ENCODE measurements around the gene DACT1. TPM values are rescaled to one million over a fixed set of nuclear protein-coding genes. Genes with fewer than 3 reads are reported as not detected.

Gene DACT1
- total RNA-seq, 1 experiment from 2014 or later, result 4.4 TPM

DNA sequence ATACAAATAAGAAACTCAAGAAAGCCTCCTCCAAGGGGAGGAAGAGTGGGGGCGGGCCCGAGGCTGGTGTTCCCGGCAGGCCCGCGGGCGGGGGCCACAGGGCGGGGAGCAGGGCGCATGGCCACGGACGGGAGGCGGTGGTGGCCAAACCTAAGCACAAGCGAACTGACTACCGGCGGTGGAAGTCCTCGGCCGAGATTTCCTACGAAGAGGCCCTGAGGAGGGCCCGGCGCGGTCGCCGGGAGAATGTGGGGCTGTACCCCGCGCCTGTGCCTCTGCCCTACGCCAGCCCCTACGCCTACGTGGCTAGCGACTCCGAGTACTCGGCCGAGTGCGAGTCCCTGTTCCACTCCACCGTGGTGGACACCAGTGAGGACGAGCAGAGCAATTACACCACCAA, 8.7 kb downstream of the DACT1 start:
- WGBS (ENCODE audit: extremely low coverage, insufficient read length, low lambda C conversion rate), result no CpG with 5 or more reads among the region's 34 CpGs
- no peaks in the 10 kb centered on the region for H3K79me1 ChIP-seq (ENCODE audit: insufficient read depth, low read depth, low read length, poor library complexity, severe bottlenecking)
- H3K27ac Mint-ChIP-seq, result no peak overlapping the region
- H2BK12ac ChIP-seq (ENCODE audit: insufficient read length, low read depth, low read length), result no peak overlapping the region
- no peak overlapping the region for H3K9ac ChIP-seq (ENCODE audit: extremely low read depth, insufficient read length, low read length)
- no peaks in the 10 kb centered on the region for H3K27me3 ChIP-seq (ENCODE audit: insufficient read depth, low read length)
- H3K56ac ChIP-seq (ENCODE audit: insufficient read length, low read depth, low read length), result no peak overlapping the region
- TF ChIP-seq CTCF (conservative IDR thresholded peaks at IDR 0.05), result no peak
- H3K9me3 Mint-ChIP-seq, result no peaks in the 10 kb centered on the region
- no peaks in the 10 kb centered on the region for H3K4me1 ChIP-seq (ENCODE audit: insufficient read depth, low read length)
- no peak overlapping the region for H3T11ph ChIP-seq (ENCODE audit: low read length)
- H3K18ac ChIP-seq (ENCODE audit: insufficient read length, low read depth, low read length), result no peak overlapping the region
- no peak overlapping the region for H2AFZ ChIP-seq (ENCODE audit: low read length)
- H3K27ac ChIP-seq (ENCODE audit: insufficient read length, low read depth, low read length), result no peak overlapping the region
- H2BK5ac ChIP-seq (ENCODE audit: insufficient read length, low read length), result no peak overlapping the region
- H4K20me1 ChIP-seq (ENCODE audit: control insufficient read depth, insufficient read depth, insufficient read length), result no peaks in the 10 kb centered on the region
- no peaks in the 10 kb centered on the region; a peak in 1 of 4 replicates for H3K4me1 Mint-ChIP-seq
- H4K8ac ChIP-seq (replicated peaks; ENCODE audit: insufficient read length, low read depth, low read length), result no peak overlapping the region
- H2BK120ac ChIP-seq (ENCODE audit: low read depth, low read length, poor library complexity, severe bottlenecking), result no peak overlapping the region
- no peak overlapping the region for H2BK15ac ChIP-seq (ENCODE audit: low read depth, low read length)
- peaks cover 0 to 14% (median 0%) of the 10 kb centered on the region in 3 experiments; a peak in 3 of 7 replicates for H3K36me3 Mint-ChIP-seq (ENCODE audit: insufficient read depth in 1 of 3, low read depth in 3 of 3)
- H3K79me2 ChIP-seq (ENCODE audit: insufficient read depth, low read length), result peaks cover 3% of the 10 kb centered on the region; the same call in 1 of the 2 replicates
- H4K5ac ChIP-seq (ENCODE audit: insufficient read length, low read depth, low read length), result no peak overlapping the region
- H3K27me3 Mint-ChIP-seq (ENCODE audit: low read depth), result no peaks in the 10 kb centered on the region
- H3K23me2 ChIP-seq (ENCODE audit: insufficient read length, low read depth, low read length, poor library complexity, severe bottlenecking), result no peaks in the 10 kb centered on the region
- H2BK20ac ChIP-seq (ENCODE audit: low read depth, low read length, poor library complexity, severe bottlenecking), result no peak overlapping the region
- no peak overlapping the region for H2AK5ac ChIP-seq (ENCODE audit: insufficient read length, low read length)
- H3K14ac ChIP-seq (ENCODE audit: insufficient read depth, low read length), result no peak overlapping the region
- H3K23ac ChIP-seq (ENCODE audit: insufficient read length, low read depth, low read length), result no peak overlapping the region
- no peak overlapping the region for H3K4me3 Mint-ChIP-seq
- DNase-seq, result no peak
- H4K91ac ChIP-seq (ENCODE audit: insufficient read length, low read depth, low read length), result no peak overlapping the region
- H3K4ac ChIP-seq (ENCODE audit: low read depth, low read length), result no peak overlapping the region
- no peak overlapping the region for H3K4me2 ChIP-seq (ENCODE audit: insufficient read depth, insufficient read length, low read length)
- H3K9me3 ChIP-seq (ENCODE audit: control insufficient read depth, low read depth, low read length), result no peaks in the 10 kb centered on the region
